GM19468 (cell line): ENCODE measurements around the gene KCNAB2.

Source experiments
- ATAC-seq: cut with Tn5 transposase; IDR thresholded peaks from one replicate; pipeline ENCODE4 v1.9.1; 2021; ENCODE audit warnings: mild to moderate bottlenecking, moderate library complexity, moderate number of reproducible peaks; ENCODE audit not compliant: unreplicated experiment; ENCODE audit errors: extremely low read depth

Gene KCNAB2

GRCh38 chr1:6121651-6122370, 76.1 kb downstream of the KCNAB2 start:
- ATAC-seq, result no peak

- no peak for ATAC-seq
These were observed 77.4 kb downstream of the KCNAB2 start for GRCh38 chr1:6123083-6123482.

GRCh38 chr1:6123816-6124215, 78.1 kb downstream of the KCNAB2 start:
- ATAC-seq, result no peak

GRCh38 chr1:6124341-6124740, 78.7 kb downstream of the KCNAB2 start:
- ATAC-seq, result no peak

GRCh38 chr1:6124746-6125365, 79.2 kb downstream of the KCNAB2 start:
- ATAC-seq, result no peak

GRCh38 chr1:6125366-6125765, 79.7 kb downstream of the KCNAB2 start:
- ATAC-seq, result no peak

- no peak for ATAC-seq
These were observed 80.3 kb downstream of the KCNAB2 start for GRCh38 chr1:6126028-6126427.

- no peak for ATAC-seq
These were observed 80.9 kb downstream of the KCNAB2 start for GRCh38 chr1:6126521-6127067.

GRCh38 chr1:6127587-6128163, 82.0 kb downstream of the KCNAB2 start:
- ATAC-seq, result no peak

GRCh38 chr1:6128276-6129081, 82.8 kb downstream of the KCNAB2 start:
- ATAC-seq, result no peak

- no peak for ATAC-seq
These were observed 83.6 kb downstream of the KCNAB2 start for GRCh38 chr1:6129313-6129712.

GRCh38 chr1:6130036-6130435, 84.3 kb downstream of the KCNAB2 start:
- ATAC-seq, result no peak

GRCh38 chr1:6130596-6130995, 84.9 kb downstream of the KCNAB2 start:
- no peak for ATAC-seq

GRCh38 chr1:6131561-6131960, 85.9 kb downstream of the KCNAB2 start:
- no peak for ATAC-seq

GRCh38 chr1:6133146-6133895, 87.6 kb downstream of the KCNAB2 start:
- ATAC-seq, result no peak

GRCh38 chr1:6134206-6134605, 88.5 kb downstream of the KCNAB2 start:
- ATAC-seq, result no peak

- no peak for ATAC-seq
These were observed 89.2 kb downstream of the KCNAB2 start for GRCh38 chr1:6134741-6135510.

- ATAC-seq, result no peak
These were observed 91.0 kb downstream of the KCNAB2 start for GRCh38 chr1:6136516-6137220.

- ATAC-seq, result no peak
These were observed 92.1 kb downstream of the KCNAB2 start for GRCh38 chr1:6137758-6138157.
